HG03097 (cell line): ENCODE results near the gene SLC39A3.

Experiments
- ATAC-seq: cut with Tn5 transposase; IDR thresholded peaks from one replicate; pipeline ENCODE4 v1.9.1; 2021; ENCODE audit not compliant: unreplicated experiment, low FRiP score

SLC39A3 gene

DNA sequence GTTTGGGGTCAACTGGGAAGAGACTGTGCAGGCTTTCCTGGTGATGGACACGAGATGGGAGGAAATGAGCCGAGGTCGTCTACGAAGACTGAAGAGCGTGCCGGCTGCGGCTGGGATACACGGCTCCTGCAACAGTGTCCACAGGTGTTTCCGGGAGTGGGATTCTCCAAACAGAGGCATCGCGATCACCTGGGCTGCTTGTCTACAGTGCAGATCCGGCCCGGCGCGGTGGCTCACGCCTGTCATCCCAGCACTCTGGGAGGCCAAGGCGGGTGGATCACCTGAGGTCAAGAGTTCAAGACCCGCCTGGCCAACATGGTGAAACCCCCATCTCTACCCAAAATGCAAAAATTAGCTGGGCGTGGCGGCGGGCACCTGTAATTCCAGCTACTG lies 11.6 kb upstream of the SLC39A3 start:
- ATAC-seq = no peak

DNA sequence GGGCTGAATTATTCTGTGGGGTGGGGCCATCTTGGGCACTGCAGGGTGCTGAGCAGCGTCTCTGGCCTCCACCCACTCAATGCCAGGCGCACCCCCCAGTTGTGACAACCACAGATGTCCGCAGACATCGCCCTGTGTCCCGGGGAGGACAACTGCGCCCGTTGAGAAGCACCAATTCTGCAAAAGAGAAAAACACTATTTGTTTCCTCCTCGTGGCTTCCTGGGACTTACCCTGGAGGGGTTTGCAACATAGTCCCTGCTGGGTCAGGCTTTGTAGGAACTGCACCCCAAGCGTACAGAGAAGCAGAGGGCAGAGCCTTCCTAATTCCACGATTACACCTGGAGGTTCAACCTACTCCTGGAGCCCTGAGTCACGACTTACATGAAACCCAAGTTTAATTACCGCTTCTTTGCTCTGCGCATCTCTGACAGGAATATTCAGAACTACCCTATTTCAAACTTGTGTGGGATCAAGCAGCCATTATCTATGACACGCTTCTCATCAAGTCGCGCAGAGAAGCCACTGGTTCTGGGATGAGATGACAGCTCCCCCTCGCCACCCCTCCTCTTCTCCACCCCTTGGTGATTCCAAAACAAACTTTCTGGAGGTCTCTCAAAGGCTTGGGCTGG lies 11.1 kb upstream of the SLC39A3 start:
- ATAC-seq = no peak

GRCh38 chr19:2747349-2747748 lies 7.5 kb upstream of the SLC39A3 start:
- no peak for ATAC-seq

DNA sequence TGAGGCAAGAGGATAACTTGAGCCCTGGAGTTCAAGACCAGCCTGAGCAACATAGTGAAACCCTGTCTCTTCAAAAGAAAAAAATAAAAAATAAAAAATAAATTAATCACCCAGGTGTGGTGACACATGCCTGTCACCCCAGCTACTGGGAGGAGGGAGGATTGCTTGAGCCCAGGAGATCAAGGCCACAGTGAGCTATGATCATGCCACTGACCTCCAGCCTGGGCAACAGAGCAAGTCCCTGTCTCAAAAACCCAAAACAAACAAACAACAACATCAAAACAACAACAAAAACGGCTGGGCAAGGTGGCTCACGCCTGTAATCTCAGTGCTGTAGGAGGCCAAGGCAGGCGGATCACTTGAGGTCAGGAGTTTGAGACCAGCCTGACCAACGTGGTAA lies 4.3 kb upstream of the SLC39A3 start:
- no peak for ATAC-seq

- ATAC-seq = no peak
These were observed 3.3 kb upstream of the SLC39A3 start for GRCh38 chr19:2743099-2743498.

DNA sequence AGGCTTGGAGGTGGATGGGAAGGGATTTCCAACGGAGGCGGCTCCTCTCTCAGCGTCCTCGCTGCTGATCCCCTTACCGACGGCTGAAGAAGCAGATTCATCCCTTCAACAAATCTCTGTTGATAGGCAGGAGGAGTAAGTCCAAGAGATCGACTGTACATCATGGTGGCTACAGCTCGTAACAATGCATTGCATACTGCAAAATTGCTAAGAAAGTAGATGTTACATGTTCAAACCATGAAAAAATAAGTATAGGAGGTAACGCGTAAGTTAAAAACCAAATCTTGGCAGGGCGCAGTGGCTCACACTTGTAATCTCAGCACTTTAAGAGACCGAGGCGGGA lies 468 bp upstream of the SLC39A3 start:
- ATAC-seq = peak; percentile 6

- ATAC-seq = no peak
These were observed 3.1 kb downstream of the SLC39A3 start for GRCh38 chr19:2736550-2737190.

DNA sequence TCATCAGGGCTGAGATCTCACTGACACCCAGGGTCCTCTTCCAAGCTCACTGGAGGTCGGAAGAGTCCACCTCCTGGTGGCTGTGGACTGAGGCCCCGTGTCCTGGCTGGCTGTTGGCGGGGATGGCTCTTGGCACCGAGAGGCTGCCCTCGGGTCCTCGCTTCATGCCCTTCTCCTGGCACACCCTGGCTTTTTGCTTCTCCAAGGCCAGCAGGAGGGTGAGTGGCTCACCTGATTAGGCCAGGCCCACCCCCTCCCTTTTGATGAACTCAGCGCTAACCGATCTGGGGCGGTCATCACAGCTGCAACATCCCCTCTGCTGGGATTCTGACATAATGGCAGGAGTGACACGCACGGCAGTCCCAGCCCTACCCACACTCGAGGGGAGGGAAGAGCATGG lies 4.4 kb downstream of the SLC39A3 start:
- no peak for ATAC-seq

DNA sequence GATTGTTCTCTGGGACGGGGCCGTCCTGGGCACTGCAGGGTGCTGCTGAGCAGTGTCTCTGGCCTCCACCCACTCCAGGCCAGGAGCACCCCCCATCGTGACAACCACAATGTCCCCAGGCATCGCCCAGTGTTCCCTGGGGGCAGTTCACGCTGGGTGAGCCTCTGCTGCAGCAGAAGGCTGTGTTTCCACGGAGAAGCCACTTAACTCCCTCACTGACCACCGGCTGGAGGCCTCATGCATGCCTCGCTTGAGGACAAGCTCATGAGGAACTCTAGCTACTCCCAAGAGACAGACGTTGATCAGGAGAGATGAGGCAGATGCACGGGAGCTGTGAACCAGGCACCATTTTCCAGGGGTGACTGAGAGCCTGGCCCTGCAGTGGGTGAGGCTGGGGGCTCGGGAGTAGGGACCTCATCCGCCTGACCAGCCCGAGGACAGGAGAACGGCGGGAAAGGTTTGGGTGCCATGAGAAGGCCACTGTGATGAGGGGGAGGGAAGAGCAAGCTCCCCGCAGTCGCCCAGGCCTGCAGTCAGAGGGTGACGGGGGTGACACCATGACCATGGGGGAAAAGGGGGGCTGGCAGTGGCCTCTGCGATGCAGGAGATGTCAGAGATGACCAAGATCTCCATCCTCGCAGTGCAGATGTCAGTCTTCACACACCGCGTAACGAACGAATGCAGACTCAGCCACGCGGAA lies 5.1 kb downstream of the SLC39A3 start:
- ATAC-seq = no peak

DNA sequence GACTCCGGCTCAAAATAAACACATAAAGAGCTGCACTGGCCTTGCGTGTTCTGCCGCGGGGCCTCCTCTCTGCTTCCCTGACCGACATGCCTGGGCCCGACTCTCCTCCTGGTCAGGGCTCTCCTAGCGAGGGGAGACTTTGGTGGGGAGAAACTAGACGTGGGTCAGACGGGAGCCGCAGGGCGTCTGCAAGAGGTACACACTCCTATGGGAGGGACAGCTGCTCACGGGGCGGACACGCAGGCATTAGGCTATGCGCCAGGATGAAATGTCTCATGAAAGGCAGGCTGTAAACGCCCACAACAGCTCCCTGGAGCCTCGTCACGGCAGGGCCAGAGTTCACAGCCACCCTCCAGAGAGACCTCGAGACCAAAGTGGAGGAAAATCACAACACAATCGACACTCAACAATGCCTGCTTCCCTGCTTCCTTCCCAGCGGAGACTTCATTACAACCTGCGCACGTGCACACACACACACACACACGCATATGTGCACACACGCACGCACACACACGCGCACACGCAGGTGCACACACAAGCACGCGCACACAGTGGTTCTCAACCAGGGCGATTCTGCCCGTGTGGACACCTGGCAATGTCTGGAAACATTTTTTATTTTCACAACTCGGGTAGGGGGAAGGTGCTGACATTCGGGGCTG lies 5.8 kb downstream of the SLC39A3 start:
- no peak for ATAC-seq

DNA sequence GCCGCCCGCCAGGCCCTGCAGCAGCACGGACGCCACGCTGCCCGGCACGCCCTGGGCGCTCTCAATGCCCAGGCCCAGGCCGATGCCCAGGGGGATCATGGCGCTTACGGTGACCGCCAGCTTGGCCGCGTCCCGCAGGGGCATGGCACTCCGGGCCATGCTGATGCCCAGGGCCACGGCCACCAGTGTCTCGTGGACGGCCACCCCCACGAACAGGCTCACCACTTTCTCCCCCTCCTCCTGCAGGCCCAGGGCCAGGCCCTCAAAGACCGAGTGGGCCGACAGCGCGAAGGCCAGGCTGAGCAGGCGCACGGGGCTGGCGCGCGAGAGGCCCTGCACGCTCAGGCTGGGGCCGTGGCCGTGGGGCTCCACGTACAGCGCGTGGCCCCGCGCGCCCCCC lies 6.9 kb downstream of the SLC39A3 start:
- no peak for ATAC-seq

- no peak for ATAC-seq
These were observed 7.6 kb downstream of the SLC39A3 start for GRCh38 chr19:2732157-2732725.

DNA sequence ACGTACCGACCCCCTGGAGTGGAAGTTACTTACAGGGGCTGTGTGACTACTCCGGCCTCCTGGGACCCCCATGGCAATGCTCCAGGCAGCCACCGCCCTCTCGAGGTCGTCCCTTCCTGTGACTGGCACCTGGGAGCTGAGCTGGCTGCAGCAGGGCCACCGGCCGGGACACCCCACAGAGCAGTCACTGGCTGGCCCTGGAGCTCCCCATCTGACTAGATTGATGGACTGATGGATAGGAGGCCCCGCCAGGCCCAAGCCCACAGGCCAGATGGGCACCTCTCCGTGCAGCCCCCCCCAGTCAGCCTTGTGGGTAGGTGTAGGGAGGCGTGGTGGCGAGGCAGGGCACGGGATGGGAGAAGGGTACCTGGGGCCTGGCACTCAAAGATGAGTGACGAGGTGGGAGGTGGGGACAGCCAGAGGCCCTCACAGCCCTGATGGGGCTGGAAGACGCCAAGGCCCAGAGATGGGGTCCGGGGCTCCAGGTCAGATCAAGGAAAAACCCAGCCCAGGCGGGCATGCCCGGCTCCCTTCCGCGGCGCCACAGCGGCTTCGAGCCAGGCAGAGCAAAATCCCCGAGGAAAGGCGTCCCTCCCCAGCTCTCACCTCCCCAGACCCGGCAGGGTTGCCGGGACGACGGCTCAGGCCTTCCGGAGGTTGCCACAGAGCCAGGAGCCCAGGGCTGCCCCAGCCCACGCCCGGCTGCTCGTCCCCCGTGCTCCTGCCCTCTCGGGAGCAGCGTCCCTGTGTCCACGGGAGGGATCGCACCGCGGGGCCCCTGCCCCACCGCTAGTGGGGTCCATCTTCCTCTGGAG lies 8.4 kb downstream of the SLC39A3 start:
- ATAC-seq = no peak

GRCh38 chr19:2729943-2730818 lies 9.6 kb downstream of the SLC39A3 start:
- ATAC-seq = no peak

DNA sequence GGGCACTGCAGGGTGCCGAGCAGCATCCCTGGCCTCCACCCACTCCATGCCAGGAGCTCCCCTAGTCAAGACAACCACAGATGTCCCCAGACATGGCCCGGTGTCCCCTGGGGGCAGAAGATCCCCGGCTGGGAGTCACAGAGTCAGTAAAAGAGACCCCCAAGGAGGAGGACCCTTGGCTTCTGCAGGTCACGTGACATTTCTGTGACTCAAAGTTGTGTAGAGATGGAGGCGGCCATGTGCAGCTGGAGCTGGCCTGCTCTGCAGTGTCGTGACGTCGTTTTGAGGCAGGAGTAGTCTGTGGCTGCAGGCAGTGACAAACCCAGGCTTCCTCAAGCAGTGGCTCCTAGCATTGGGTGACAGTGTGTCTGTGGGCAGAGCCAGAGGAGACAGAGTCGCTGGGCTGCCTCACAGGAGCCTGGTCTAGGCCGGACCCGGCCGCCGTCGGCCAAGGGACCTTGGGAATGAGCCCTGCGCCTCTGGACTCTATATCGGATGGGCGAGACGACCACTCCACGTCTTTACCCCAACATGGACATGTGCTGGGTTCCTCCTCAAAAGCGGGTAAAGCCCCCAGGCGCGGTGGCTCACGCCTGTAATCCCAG lies 10.9 kb downstream of the SLC39A3 start:
- ATAC-seq = no peak

GRCh38 chr19:2727640-2727944 lies 12.2 kb downstream of the SLC39A3 start:
- ATAC-seq = no peak

GRCh38 chr19:2726904-2727639 lies 12.7 kb downstream of the SLC39A3 start:
- ATAC-seq = no peak

DNA sequence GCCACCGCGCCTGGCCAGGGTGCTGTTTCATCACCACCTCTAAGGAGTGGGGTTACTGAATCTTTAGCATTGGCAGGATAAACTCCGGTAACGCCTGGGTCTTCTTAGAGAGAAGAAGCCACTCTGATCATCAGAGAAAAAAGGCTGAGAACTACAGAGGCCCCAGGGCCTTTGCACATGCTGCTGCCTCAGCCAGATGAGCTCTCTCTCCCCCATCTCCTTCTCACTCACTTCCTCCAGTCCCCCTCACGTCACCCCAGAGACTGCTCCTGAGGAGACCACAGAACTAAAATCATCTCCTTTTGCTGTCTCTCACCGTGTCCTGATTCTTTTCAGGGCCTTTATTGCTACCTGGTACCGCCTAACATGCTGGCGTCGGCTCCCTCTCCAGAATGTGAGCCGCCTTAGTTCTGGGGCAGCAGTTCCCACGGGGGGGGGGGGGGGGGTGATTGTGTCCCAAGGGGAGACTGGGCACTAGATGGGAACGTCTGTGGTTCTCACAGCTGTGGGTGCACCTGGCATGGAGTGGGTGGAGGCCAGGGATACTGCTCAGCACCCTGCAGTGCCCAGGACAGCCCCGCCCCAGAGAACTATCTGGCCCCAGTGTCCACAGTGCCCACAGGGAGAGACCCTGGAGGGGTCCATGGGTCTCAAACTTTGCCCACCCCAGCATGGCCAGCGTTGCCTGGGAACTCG lies 13.5 kb downstream of the SLC39A3 start:
- no peak for ATAC-seq
